ENCODE data around the gene SLITRK4. TPM values are rescaled to one million over a fixed set of nuclear protein-coding genes. Genes with fewer than 3 reads are reported as not detected.

The SLITRK4 gene
- total and polyA plus RNA-seq, 2 of the 13 experiments (the other 11 are each of a cell fraction or from before 2014, with no cell fraction given) = not detected

- TF ChIP-seq ZFYVE20 (CRISPR knock-in tag; IDR thresholded peaks at IDR 0.05; ENCODE audit: borderline replicate concordance, low read depth) = no peak
- no peak for TF ChIP-seq ZNF382 (CRISPR knock-in tag; IDR thresholded peaks at IDR 0.05; ENCODE audit: borderline replicate concordance)
- no peak for TF ChIP-seq GABPB1 (CRISPR knock-in tag; IDR thresholded peaks at IDR 0.05)
- no peak for TF ChIP-seq BORCS8-MEF2B (CRISPR knock-in tag; IDR thresholded peaks at IDR 0.05)
- no peak for TF ChIP-seq SP140L (CRISPR knock-in tag; IDR thresholded peaks at IDR 0.05; ENCODE audit: borderline replicate concordance)
Measured at GRCh38 chrX:143648705-143649104, 12.8 kb upstream of the SLITRK4 start (continued).

GRCh38 chrX:143642426-143642825 is 6.5 kb upstream of the SLITRK4 start:
- no TSS peak for BruUV-seq (replicated peaks)
- H2AFZ ChIP-seq (ENCODE audit: low read length) = no peak overlapping the region
- no peak overlapping the region for H3K4me2 ChIP-seq (ENCODE audit: low read depth, low read length)
- ChIA-PET CTCF (ENCODE audit: low intra/inter-chr PET ratio, low total read pairs) (no interaction called here), POLR2A (no interaction called here)
- H3K27me3 ChIP-seq (ENCODE audit: control insufficient read depth in 1 of 2, insufficient read depth in 2 of 2, low read length in 2 of 2) = no peaks in the 10 kb centered on the region
- H3K9me3 ChIP-seq (ENCODE audit: low read length) = no peaks in the 10 kb centered on the region; the same call in 1 of the 2 replicates
- no peak overlapping the region for H3K4me3 ChIP-seq (replicated peaks in 1 of 3; ENCODE audit: insufficient read depth in 1 of 3, low read depth in 2 of 3, low read length in 3 of 3)
- FAIRE-seq (no peak), ATAC-seq (no peak), DNase-seq (ENCODE audit: low spot score) (no peak)
- no peaks in the 10 kb centered on the region for H3K4me1 ChIP-seq (ENCODE audit: insufficient read depth, low read length)
- no peaks in the 10 kb centered on the region for H3K79me2 ChIP-seq (ENCODE audit: insufficient read depth, low read length)
- in situ Hi-C loops (cut with HindIII; ENCODE audit: extremely low pct_ligation_motif_present, low pct_unique_long_range_greater_than_20kb) = no loop called here
- H3K9ac ChIP-seq (ENCODE audit: insufficient read depth, low read depth, low read length) = no peak overlapping the region
- no peak overlapping the region for H3K27ac ChIP-seq (ENCODE audit: extremely low read length, insufficient read depth, low read length)
- intact Hi-C loops (cut with micrococcal nuclease; ENCODE audit: unreplicated experiment) = no loop called here
- 0% methylated on average over 1 of the region's 3 CpGs for WGBS (ENCODE audit: low lambda C conversion rate)
- H4K20me1 ChIP-seq (ENCODE audit: insufficient read depth, low read length) = no peaks in the 10 kb centered on the region
- H3K36me3 ChIP-seq (replicated peaks in 1 of 2; ENCODE audit: control insufficient read depth in 1 of 2, insufficient read depth in 2 of 2, low read length in 2 of 2) = no peaks in the 10 kb centered on the region
- TF ChIP-seq PHF8 (CRISPR knock-in tag; IDR thresholded peaks at IDR 0.05) = no peak
- no peak for TF ChIP-seq MLXIP (CRISPR knock-in tag; IDR thresholded peaks at IDR 0.05; ENCODE audit: borderline replicate concordance)
- TF ChIP-seq ZNF501 (CRISPR knock-in tag; IDR thresholded peaks at IDR 0.05) = no peak
- TF ChIP-seq HMGA1 (CRISPR knock-in tag; conservative IDR thresholded peaks at IDR 0.05) = no peak
- no peak for TF ChIP-seq THAP11 (CRISPR knock-in tag; IDR thresholded peaks at IDR 0.05)
- TF ChIP-seq POGZ (CRISPR knock-in tag; IDR thresholded peaks at IDR 0.05) = no peak
- TF ChIP-seq TAF1 (CRISPR knock-in tag; IDR thresholded peaks at IDR 0.05) = no peak
- TF ChIP-seq YEATS2 (CRISPR knock-in tag; IDR thresholded peaks at IDR 0.05; ENCODE audit: borderline replicate concordance) = no peak
- TF ChIP-seq SMARCC2 (IDR thresholded peaks at IDR 0.05) = no peak
- TF ChIP-seq TAF15 (IDR thresholded peaks at IDR 0.05; ENCODE audit: low read depth, low read length, poor library complexity, severe bottlenecking) = no peak
- no peak for TF ChIP-seq ZBTB26 (CRISPR knock-in tag; IDR thresholded peaks at IDR 0.05; ENCODE audit: borderline replicate concordance)
- TF ChIP-seq SNAI1 (CRISPR knock-in tag; IDR thresholded peaks at IDR 0.05; ENCODE audit: borderline replicate concordance) = no peak
- TF ChIP-seq SALL2 (CRISPR knock-in tag; IDR thresholded peaks at IDR 0.05) = no peak
- TF ChIP-seq SMC3 (IDR thresholded peaks at IDR 0.05; ENCODE audit: low read length) = no peak
- TF ChIP-seq ZBTB33 (CRISPR knock-in tag; IDR thresholded peaks at IDR 0.05) = no peak

All from HepG2 (cell line).